Transverse colon (tissue), 4 donors: ENCODE data around the gene CDH22.

Source experiments
- EP300 ChIP-seq: sonication (generic); formaldehyde crosslinking; IDR thresholded peaks from one replicate; pipeline ENCODE4 v1.6.1; 2017; ENCODE audit warnings: antibody characterized with exemption, low read depth
- POLR2A ChIP-seq: fragments of 450-650 bp; IDR thresholded peaks from one replicate; pipeline ENCODE4 v1.6.1; 2016; ENCODE audit warnings: antibody characterized with exemption, mild to moderate bottlenecking, moderate library complexity
- POLR2AphosphoS5 ChIP-seq, 3 donors: sonication (generic); formaldehyde crosslinking; IDR thresholded peaks; one replicate each; pipeline ENCODE4 v1.6.1; 2016; ENCODE audit warnings: antibody characterized with exemption in 3 of 3
- TF ChIP-seq, protein P1 (sequence below), 5 experiments: fragments of 200-600 bp in 3 of 5; fragments of 450-650 bp in 2 of 5; sonication (generic) in 3 of 5; IDR thresholded peaks; 1 replicate in 2 of 5; 2 replicates in 3 of 5; pipeline ENCODE4 v1.5.1; 2016 to 2017; ENCODE audit warnings: antibody characterized with exemption in 5 of 5, inconsistent platforms in 3 of 5, mild to moderate bottlenecking in 2 of 5, moderate library complexity in 1 of 5

DNA sequence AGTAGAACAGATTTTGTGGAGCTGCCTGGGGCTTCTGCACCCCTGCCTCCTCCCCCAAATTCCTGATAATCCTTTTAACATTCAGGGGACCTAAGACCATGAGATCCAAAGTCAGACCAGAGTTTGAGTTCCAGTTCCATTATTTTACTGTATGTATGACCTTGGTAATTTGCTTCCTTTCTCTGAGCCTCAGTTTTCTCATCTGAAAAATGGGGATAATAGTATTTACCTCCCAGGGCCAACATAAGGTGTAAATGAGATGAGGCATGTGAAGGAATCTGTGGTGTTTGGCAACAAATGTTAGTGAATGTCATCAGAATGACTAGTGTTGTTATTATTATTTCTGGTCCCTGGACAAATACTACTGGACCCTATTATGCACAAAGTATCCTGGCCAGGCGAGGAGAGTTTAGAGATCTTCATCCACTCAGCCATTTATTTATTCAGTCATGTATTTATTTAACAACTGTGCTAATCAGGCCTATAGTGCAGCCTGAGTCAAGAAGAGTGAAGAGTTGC is 47.3 kb downstream of the CDH22 start:
- TF ChIP-seq, protein P1, sequence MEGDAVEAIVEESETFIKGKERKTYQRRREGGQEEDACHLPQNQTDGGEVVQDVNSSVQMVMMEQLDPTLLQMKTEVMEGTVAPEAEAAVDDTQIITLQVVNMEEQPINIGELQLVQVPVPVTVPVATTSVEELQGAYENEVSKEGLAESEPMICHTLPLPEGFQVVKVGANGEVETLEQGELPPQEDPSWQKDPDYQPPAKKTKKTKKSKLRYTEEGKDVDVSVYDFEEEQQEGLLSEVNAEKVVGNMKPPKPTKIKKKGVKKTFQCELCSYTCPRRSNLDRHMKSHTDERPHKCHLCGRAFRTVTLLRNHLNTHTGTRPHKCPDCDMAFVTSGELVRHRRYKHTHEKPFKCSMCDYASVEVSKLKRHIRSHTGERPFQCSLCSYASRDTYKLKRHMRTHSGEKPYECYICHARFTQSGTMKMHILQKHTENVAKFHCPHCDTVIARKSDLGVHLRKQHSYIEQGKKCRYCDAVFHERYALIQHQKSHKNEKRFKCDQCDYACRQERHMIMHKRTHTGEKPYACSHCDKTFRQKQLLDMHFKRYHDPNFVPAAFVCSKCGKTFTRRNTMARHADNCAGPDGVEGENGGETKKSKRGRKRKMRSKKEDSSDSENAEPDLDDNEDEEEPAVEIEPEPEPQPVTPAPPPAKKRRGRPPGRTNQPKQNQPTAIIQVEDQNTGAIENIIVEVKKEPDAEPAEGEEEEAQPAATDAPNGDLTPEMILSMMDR (IDR thresholded peaks at IDR 0.05), result no peak
- TF ChIP-seq POLR2A, result no peak
- no peak for TF ChIP-seq POLR2AphosphoS5 (IDR thresholded peaks at IDR 0.05)
- TF ChIP-seq EP300, result no peak
